ENCODE results near the gene KCNJ9. TPM values are rescaled to one million over a fixed set of nuclear protein-coding genes. Genes with fewer than 3 reads are reported as not detected.

KCNJ9 gene
- total RNA-seq, 1 donor = not detected

GRCh38 chr1:160134791-160135572 lies 53.6 kb downstream of the KCNJ9 start:
- TF ChIP-seq, protein P1, sequence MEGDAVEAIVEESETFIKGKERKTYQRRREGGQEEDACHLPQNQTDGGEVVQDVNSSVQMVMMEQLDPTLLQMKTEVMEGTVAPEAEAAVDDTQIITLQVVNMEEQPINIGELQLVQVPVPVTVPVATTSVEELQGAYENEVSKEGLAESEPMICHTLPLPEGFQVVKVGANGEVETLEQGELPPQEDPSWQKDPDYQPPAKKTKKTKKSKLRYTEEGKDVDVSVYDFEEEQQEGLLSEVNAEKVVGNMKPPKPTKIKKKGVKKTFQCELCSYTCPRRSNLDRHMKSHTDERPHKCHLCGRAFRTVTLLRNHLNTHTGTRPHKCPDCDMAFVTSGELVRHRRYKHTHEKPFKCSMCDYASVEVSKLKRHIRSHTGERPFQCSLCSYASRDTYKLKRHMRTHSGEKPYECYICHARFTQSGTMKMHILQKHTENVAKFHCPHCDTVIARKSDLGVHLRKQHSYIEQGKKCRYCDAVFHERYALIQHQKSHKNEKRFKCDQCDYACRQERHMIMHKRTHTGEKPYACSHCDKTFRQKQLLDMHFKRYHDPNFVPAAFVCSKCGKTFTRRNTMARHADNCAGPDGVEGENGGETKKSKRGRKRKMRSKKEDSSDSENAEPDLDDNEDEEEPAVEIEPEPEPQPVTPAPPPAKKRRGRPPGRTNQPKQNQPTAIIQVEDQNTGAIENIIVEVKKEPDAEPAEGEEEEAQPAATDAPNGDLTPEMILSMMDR (IDR thresholded peaks at IDR 0.05; ENCODE audit: insufficient read depth, low read depth, low read length) = no peak
- DNase-seq (ENCODE audit: low read depth) = no peak

GRCh38 chr1:160136121-160136925 lies 55.0 kb downstream of the KCNJ9 start:
- TF ChIP-seq, protein P1 (IDR thresholded peaks at IDR 0.05; ENCODE audit: insufficient read depth, low read depth, low read length) = no peak
- DNase-seq (ENCODE audit: low read depth) = no peak
- H3K4me3 ChIP-seq (ENCODE audit: low read depth, low read length) = no peak overlapping the region

More at GRCh38 chr1:160134791-160135572, 53.6 kb downstream of the KCNJ9 start:
- H3K4me3 ChIP-seq (ENCODE audit: low read depth, low read length) = no peak overlapping the region

GRCh38 chr1:160136926-160137200 lies 55.5 kb downstream of the KCNJ9 start:
- DNase-seq (ENCODE audit: low read depth) = no peak
- TF ChIP-seq, protein P1 (IDR thresholded peaks at IDR 0.05; ENCODE audit: insufficient read depth, low read depth, low read length) = no peak
- no peak overlapping the region for H3K4me3 ChIP-seq (ENCODE audit: low read depth, low read length)

DNA sequence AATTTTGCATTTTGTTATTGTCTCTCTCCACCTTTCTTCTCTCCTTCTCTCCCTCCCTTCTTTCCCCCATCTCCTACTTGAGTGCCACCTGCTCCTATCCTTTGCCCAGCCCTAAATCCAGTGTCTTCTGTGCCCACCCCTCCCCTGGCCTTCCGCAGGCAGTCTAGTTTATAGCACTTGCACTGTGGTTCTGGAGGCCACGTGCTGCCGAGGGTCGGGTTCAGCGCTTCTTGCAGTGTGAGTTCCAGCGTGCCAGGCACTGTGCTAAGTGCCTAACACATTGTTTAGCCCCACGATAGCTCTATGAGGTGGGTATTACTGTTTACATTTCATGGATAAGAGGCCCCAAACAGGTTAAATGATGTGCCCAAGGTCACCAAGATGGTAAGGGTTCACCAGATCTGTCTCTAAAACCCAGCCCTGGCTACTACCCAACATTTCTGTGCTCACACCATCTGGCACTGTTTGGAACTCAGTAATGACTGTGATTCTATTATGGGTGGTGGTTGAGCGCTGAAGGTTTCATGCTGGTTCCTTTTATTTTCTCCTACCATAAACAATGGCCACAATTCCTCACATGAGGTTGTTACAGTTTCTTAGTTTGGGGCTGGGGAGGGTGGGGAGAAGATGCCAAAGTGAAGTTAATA lies 56.0 kb downstream of the KCNJ9 start:
- no peak overlapping the region for H3K4me3 ChIP-seq (ENCODE audit: low read depth, low read length)
- DNase-seq (ENCODE audit: low read depth) = no peak
- TF ChIP-seq, protein P1 (IDR thresholded peaks at IDR 0.05; ENCODE audit: insufficient read depth, low read depth, low read length) = no peak

DNA sequence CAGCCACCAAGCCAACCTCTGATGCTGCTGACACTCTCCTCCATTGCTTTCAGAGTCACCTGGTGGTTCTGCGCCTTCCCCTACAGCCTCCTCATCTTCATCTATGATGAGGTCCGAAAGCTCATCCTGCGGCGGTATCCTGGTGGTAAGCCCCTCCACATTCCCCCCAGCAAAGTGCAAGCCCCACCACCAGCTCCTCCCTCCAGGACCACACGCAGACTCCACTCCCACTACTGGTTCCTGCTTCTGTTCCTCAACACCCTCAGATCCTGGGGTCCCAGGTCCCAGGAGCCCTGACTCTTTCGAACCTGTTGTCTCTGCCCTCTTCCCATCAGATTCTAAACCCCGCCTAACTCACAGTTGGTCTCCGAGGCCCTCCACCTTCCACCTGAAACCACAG lies 58.5 kb downstream of the KCNJ9 start:
- no peak overlapping the region for H3K4me3 ChIP-seq (ENCODE audit: low read depth, low read length)
- DNase-seq (ENCODE audit: low read depth) = no peak
- TF ChIP-seq, protein P1 (IDR thresholded peaks at IDR 0.05; ENCODE audit: insufficient read depth, low read depth, low read length) = no peak

Other genes starting within 250 kb of the KCNJ9 start
- gene VSIG8, start 218.9 kb upstream of the KCNJ9 start, total RNA-seq = under 0.01 TPM in 1 of 2 replicates, not detected in the other
- gene CFAP45, start 181.4 kb upstream of the KCNJ9 start, total RNA-seq = 0.32 and 0.43 TPM in 2 replicates
- gene TAGLN2, start 156.0 kb upstream of the KCNJ9 start, total RNA-seq = 167 and 277 TPM in 2 replicates
- not detected in 2 replicates for gene IGSF9, start 135.9 kb upstream of the KCNJ9 start, total RNA-seq
- not detected in 2 replicates for gene SLAMF9, start 127.3 kb upstream of the KCNJ9 start, total RNA-seq
- 4.2 and 6.0 TPM in 2 replicates for gene PIGM, start 49.5 kb upstream of the KCNJ9 start, total RNA-seq
- gene KCNJ10, start 11.4 kb upstream of the KCNJ9 start, total RNA-seq = under 0.01 TPM in 1 of 2 replicates, not detected in the other
- 13.9 and 14.7 TPM in 2 replicates for gene IGSF8, start 17.1 kb downstream of the KCNJ9 start, total RNA-seq
- not detected in 2 replicates for gene ATP1A2, start 34.2 kb downstream of the KCNJ9 start, total RNA-seq
- not detected in 2 replicates for gene ATP1A4, start 70.1 kb downstream of the KCNJ9 start, total RNA-seq
- not detected in 2 replicates for gene CASQ1, start 109.0 kb downstream of the KCNJ9 start, total RNA-seq
- gene PEA15, start 123.8 kb downstream of the KCNJ9 start, total RNA-seq = 118 and 138 TPM in 2 replicates
- gene DCAF8, start 181.0 kb downstream of the KCNJ9 start, total RNA-seq = 68.6 and 75.1 TPM in 2 replicates
- gene PEX19, start 203.6 kb downstream of the KCNJ9 start, total RNA-seq = 39.6 and 51.0 TPM in 2 replicates

Data from fibroblast of villous mesenchyme (primary cell).